Retina (tissue), 1 donor: ENCODE data around the gene SUPT5H.

Experiments used
- DNase-seq: peaks from one replicate; pipeline ENCODE4 v3.0.0-alpha.2; 2016

SUPT5H gene

GRCh38 chr19:39498798-39499642 is 53.6 kb downstream of the SUPT5H start, which contains the start of gene DLL3:
Gene DLL3, plus strand, starts transcription at chr19:39498947. Its CDS starts 28 bp downstream, at chr19:39498975.
- peak; percentile 82 for DNase-seq

DNA sequence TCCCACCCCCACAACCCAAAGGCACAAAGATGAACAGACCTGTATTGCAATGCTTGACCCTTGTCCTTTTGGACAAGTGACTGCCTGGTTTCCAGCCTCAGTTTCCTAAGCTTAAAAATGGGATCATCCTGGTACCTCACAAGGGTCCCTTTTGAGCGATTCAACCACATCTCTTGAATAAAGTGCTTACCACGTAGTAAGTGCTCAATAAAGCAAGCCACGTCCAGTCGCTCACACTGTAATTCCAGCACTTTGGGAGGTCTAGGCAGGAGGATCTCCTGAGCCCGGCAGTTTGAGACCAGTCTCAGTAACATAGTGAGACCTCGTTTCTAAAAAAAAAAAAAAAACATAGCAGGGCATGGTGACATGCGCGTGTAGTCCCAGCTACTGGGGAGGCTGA is 54.5 kb downstream of the SUPT5H start:
- no peak for DNase-seq

DNA sequence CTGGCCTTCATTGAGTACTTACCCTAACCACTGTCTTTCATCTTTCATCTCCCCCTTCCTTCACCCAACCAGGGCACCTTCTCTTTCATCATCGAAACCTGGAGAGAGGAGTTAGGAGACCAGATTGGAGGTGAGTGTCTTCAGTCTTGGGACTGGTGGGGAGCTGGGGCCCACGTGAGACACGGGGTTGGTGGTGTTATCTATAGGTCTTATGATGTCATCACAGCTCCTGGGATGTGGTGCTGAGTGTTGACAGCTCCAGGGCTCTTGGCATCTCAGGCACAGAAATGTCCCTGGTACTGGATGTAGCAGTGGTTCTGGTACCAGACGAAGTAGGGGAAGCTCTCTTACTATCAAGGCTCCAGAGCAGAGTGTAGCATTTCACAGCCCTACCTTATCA is 55.2 kb downstream of the SUPT5H start:
- no peak for DNase-seq

GRCh38 chr19:39501340-39501739 is 56.0 kb downstream of the SUPT5H start:
- DNase-seq = no peak

- peak; percentile 86 for DNase-seq
These were observed 57.4 kb downstream of the SUPT5H start for GRCh38 chr19:39502640-39503417.

DNA sequence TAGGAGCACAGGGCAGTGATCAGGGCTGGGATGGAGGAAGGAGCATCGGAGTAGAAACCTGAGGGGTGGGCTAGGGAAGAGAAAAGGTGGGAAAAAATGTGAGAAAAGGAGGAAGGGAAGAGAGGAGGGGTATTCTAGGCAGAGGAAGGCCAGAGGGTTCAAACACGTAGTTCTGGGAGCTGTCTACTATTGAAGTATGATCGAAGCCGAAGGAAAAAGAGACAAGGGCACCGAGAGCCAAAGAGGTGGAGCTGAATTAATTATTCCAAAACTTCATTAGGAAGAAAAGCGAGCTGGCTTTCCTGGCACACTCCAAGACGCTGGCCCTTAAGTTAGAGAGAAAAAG is 61.2 kb downstream of the SUPT5H start:
- no peak for DNase-seq

GRCh38 chr19:39506944-39507714 is 61.7 kb downstream of the SUPT5H start:
- peak; percentile 88 for DNase-seq

DNA sequence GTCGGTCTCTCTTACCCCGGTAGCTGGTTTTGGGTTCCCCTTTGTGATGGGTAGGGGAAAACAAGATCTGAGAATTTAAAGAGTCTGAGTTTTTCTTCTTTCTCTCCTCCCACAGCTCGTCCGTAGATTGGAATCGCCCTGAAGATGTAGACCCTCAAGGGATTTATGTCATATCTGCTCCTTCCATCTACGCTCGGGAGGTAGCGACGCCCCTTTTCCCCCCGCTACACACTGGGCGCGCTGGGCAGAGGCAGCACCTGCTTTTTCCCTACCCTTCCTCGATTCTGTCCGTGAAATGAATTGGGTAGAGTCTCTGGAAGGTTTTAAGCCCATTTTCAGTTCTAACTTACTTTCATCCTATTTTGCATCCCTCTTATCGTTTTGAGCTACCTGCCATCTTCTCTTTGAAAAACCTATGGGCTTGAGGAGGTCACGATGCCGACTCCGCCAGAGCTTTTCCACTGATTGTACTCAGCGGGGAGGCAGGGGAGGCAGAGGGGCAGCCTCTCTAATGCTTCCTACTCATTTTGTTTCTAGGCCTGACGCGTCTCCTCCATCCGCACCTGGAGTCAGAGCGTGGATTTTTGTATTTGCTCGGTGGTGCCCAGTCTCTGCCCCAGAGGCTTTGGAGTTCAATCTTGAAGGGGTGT is 62.5 kb downstream of the SUPT5H start:
- DNase-seq = no peak

DNA sequence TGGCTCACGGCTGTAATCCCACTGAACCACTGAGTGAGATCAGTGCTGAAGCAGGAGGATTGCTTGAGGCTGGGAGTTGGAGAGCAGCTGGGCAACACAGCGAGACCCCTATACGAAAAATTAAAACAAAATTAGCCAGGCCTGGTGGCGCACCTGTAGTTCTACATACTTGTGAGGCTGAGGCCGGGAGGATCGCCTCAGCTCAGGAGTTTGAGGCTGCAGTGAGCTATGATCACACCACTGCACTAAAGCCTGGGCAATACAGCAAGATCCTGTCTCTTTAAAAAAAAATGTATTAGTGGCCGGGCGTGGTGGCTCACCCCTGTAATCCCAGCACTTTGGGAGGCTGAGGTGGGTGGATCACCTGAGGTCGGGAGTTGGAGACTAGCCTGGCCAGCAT is 63.2 kb downstream of the SUPT5H start:
- DNase-seq = no peak

DNA sequence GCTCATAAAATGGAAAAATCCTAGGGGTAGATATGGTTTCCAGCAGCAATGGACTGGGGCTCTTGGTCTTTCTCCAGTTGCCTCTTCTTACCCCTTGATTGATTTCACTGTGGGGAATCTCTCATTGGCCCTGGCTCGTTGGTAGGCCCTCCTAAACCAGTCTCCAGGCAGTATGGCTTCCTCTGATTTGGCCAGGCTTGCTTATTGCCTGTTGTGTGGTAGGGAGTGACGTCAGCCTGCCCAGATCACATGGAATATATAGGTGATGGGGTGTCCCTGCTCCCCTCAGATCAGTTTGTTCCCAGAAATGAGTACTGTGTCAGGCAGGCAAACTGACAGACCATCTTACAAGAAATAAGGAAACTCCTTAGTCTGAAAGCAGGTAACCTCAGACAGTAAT is 63.9 kb downstream of the SUPT5H start:
- DNase-seq = no peak

GRCh38 chr19:39512988-39513387 is 67.6 kb downstream of the SUPT5H start:
- no peak for DNase-seq

GRCh38 chr19:39514840-39515550 is 69.6 kb downstream of the SUPT5H start, which contains the start of gene SELENOV:
Gene SELENOV, plus strand, starts transcription at chr19:39515139. Its CDS starts 74 bp downstream, at chr19:39515213.
- DNase-seq = peak; percentile 54

DNA sequence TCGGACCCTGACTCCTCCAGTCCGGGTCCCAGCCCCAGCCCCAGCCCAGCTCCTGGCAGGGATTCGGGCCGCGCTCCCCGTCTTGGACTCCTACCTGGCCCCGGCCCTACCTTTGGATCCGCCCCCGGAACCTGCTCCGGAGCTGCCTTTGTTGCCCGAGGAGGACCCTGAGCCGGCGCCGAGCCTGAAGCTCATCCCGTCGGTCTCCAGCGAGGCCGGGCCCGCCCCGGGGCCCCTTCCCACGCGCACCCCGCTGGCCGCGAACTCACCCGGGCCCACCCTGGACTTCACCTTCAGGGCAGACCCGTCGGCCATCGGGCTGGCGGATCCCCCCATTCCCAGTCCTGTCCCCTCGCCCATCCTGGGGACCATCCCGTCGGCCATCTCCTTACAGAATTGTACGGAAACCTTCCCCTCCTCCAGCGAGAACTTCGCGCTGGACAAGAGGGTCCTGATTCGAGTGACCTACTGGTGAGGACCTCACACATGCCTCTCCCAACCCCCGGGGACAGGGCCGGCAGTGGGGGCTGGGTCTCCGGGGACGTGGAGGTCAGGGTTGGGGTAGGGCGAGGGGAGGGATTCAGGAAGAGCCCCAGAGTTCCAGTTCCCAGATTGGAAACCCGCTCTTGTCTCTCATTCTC is 70.3 kb downstream of the SUPT5H start:
- peak; percentile 47 for DNase-seq

- DNase-seq = no peak
These were observed 70.9 kb downstream of the SUPT5H start for GRCh38 chr19:39516270-39516669.

DNA sequence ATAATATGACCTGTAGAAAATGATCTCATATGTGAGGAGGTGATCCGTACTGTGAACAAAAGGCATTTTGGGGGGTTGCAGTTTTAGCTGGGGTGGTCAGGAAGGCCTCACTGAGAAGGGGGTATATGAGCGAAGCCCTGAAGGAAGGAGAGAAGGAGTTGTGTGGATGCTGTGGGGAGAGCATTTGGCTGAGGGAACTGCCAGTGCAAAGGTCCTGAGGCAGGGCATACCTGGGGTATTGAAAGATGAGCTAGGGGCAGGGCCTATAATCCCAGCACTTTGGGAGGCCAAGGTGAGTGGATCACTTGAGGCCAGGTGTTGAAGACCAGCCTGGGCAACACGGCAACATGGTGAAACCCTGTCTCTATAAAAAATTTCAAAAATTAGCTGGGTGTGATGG is 72.0 kb downstream of the SUPT5H start:
- DNase-seq = no peak

DNA sequence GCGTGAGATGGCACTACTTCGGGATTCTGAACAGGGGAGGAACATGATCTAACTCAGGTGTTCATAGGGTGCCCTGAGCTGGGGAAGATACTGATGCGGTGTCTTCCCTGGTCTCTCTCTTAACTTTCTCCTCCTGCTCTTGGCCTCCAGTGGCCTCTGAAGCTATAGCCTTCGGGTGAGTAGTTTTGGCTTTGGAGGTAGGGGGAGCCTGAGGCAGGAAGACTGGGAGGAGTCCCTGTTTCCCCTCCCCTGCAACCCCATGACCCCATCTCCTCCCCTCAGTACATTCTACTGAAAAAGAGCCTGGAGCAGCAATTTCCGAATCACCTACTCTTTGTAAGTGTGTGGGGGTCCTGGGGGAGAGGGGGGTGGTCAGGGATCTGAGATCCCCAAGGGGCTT is 73.1 kb downstream of the SUPT5H start:
- no peak for DNase-seq

- DNase-seq = no peak
These were observed 73.6 kb downstream of the SUPT5H start for GRCh38 chr19:39518975-39519374.

- no peak for DNase-seq
These were observed 75.4 kb downstream of the SUPT5H start for GRCh38 chr19:39520541-39521484.

GRCh38 chr19:39524495-39524894 is 79.1 kb downstream of the SUPT5H start:
- DNase-seq = no peak

- DNase-seq = no peak
These were observed 79.8 kb downstream of the SUPT5H start for GRCh38 chr19:39525205-39525604.
